HG03103 (cell line): Measurements from ENCODE around the gene MUSTN1.

Source experiments
- ATAC-seq: cut with Tn5 transposase; IDR thresholded peaks from one replicate; pipeline ENCODE4 v1.9.1; 2021; ENCODE audit warnings: low read depth; ENCODE audit not compliant: unreplicated experiment

Gene MUSTN1

GRCh38 chr3:52809662-52810377, 25.0 kb downstream of the MUSTN1 start:
- ATAC-seq, result no peak

DNA sequence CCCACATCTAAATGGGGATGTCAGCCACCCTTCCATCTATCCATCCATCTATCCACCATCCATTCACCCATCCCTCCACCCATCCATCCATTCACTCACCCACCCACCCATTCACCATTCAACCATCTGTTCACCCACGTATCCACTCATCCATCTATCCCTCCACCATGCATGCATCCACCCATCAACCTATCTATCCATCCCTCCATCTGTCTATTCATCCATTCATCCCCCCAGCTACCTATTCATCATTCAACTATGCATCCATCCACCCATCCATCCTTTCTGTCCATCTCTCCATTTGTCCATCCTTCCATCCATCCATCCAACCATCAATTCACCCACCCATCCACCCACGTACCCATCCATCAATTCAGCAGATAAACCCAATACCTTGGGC, 25.7 kb downstream of the MUSTN1 start:
- ATAC-seq, result no peak

DNA sequence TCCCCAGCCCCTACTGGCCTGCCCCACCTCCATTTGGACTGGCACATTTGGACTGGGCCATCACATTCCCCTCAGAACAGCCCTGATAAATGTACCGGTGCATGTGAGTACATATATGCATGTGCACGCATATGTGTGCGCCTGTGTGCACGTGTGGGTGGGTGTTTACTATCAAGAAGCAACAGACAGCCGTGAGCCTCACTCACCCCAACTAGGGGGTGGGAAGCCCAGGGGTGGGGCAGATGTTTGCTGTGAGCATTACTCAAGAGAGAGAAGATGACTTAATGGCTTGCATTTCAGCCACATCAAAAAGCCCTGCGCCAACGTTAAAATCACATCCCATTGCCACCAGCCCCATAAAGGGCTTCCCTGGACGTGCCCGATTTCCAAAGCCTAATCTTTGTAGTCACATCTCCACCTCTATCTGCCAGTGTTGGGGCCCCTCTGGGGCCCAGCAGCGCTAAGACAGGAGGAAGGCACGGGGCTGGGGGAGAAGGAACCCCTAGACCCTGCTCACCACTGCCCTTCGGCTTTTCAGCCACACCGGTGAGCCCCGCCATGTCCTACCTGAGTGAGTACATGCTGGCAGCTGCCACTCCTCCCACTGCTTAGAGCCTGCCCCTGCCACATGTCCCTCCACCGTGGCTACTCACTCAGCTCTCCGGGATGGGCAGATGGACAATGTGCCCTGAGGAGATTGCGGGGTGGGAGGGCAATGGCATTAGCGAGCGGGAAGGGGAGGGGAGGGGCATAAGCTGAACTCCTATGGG, 29.4 kb downstream of the MUSTN1 start:
- ATAC-seq, result no peak

GRCh38 chr3:52801839-52802238, 33.0 kb downstream of the MUSTN1 start:
- ATAC-seq, result no peak

- no peak for ATAC-seq
Measured at GRCh38 chr3:52800079-52800478, 34.7 kb downstream of the MUSTN1 start.

- no peak for ATAC-seq
Measured at GRCh38 chr3:52798978-52799476, 35.8 kb downstream of the MUSTN1 start.

DNA sequence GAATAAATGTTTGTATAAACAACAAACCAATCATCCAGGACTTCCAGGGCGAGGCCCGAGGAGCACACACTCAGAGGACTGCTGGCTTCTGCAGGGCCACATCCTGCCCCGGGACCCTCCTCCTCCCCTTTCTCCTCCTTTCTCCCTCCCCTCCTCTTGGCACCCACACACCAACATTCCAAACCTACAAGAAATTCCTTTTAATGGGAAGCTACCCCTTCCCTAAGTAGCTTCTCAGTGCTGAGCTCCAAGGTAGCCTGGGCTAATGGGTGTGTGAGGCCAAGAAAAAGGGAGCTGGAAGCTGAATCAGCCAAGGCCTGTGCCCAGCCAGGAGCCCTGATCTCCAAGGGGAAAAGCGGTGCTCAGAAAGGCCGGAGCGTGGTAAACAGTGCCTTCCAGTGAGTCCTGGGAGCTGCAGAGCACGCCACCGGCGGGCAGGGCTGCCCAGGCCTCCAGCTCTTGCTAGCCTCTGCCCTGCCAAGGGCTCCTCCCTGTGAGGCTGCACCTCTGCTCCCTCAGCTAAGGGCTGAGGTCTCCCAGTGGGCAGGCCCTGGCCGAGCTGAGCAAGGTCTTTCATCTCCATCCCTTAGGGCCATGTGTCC, 36.3 kb downstream of the MUSTN1 start:
- ATAC-seq, result no peak

GRCh38 chr3:52796411-52796810, 38.4 kb downstream of the MUSTN1 start:
- no peak for ATAC-seq

GRCh38 chr3:52795298-52795900, 39.4 kb downstream of the MUSTN1 start:
- ATAC-seq, result no peak

- ATAC-seq, result no peak
Measured at GRCh38 chr3:52794612-52795099, 40.2 kb downstream of the MUSTN1 start, which contains the start of gene ITIH3. ITIH3 (plus strand) TSS chr3:52794796; CDS start chr3:52794804, 8 bp downstream.

GRCh38 chr3:52793702-52794611, 40.9 kb downstream of the MUSTN1 start:
- no peak for ATAC-seq

DNA sequence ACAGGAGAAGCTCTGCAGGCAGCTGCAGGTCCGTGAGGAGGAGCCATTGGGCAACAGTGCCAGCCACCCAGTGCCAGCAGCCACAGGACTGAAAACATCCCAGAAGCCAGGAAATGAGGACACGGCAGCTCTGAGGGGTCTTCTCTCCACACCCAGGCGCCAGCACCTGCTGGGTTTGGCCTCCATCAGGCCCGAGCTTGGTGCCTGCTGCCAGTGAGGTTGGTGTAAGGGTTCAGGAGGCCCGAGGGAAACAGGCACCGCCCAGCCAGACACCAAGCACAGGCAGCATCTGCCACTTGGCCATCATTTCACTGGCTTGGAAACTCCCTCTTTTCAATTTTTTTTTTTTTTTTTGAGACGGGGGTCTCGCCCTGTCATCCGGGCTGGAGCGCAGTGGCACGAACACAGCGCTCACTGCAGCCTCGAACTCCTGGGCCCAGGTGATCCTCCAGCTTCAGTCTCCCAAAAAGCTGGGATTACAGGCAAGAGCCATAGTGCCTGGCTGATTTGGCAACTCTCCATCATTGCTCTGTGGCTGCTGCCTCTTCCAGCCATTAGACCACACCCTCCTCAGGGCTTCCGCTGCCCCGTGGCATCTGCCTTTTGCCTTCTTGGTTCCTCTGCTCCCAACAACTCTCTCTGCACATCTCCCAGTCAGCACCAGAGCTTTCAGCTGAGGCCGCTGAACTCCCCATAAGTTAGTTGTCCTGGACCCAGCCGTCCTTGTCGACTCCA, 41.7 kb downstream of the MUSTN1 start:
- no peak for ATAC-seq

- no peak for ATAC-seq
Measured at GRCh38 chr3:52792413-52792812, 42.4 kb downstream of the MUSTN1 start.

GRCh38 chr3:52791928-52792327, 42.9 kb downstream of the MUSTN1 start:
- no peak for ATAC-seq

- ATAC-seq, result no peak
Measured at GRCh38 chr3:52791366-52791765, 43.5 kb downstream of the MUSTN1 start.

DNA sequence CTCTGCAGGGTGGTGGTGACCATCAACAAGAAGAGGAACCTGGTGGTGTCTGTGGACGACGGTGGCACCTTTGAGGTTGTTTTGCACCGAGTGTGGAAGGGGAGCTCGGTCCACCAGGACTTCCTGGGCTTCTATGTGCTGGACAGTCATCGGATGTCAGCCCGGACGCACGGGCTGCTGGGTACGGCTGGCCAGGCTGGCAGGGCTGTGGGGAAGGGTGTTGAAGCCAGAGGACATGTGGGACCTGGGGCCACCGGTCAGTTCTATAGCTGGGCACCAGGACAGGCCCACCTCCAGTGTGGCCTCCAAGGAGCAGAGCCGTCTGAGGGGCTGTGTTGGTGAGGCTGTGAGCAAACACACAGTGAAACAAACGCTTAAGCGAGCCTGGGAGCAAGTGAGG, 44.1 kb downstream of the MUSTN1 start:
- ATAC-seq, result no peak

DNA sequence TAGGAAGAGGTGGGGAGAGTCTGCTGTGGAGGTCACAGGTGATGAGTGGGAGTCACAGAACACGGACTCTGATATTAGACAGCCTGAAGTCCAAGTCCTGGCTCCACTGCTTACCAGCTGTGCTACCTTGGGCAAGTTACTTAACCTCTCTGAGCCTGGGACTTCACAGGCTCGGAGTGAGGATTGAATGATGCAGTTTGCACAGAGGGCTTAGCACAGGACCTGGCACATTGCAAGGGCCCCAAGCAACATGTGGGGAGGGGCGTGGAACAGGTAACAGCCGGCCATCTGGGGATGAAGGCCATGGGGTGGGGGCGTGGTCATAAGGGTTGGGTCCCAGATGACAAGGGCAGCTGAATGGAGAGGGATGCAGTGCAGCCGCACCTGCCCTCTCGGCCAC, 44.5 kb downstream of the MUSTN1 start:
- no peak for ATAC-seq

DNA sequence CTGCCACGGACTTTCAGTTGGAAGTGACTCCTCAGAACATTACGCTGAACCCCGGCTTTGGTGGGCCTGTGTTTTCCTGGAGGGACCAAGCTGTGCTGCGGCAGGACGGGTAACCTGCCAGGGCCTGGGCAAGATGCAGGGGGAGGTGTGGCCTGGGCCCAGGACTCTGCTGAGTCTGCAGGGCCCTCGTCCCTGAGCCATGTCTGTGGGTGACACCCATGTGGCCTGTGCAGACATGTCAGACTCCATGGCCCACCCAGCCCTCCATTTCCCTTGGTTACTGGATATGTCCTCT, 45.1 kb downstream of the MUSTN1 start:
- no peak for ATAC-seq
